ENCODE measurements around the gene DOCK6. TPM values are rescaled to one million over a fixed set of nuclear protein-coding genes. Genes with fewer than 3 reads are reported as not detected.

Gene DOCK6
- polyA plus RNA-seq, 3 donors: 49.6 to 69.8 (median 67.7) TPM

DNA sequence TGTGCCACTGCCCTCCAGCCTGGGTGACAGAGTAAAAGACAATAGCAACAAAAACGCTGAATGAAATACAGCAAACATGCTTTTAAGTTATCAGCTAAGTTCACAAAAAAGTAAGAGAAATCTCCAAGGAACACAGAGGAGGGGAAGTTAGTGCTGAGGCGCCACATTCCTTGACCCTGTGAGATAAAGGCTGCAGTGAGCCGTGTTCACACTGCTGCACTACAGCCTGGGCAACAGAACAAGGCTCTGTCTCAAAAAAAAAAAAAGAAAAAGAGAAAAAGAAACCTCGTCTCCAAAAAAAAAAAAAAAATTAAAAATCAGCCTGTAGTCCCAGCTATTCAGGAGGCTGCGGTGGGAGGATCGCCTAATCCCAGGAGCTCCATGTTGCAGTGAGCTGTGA is 16.3 kb upstream of the DOCK6 start:
- no peak for DNase-seq

DNA sequence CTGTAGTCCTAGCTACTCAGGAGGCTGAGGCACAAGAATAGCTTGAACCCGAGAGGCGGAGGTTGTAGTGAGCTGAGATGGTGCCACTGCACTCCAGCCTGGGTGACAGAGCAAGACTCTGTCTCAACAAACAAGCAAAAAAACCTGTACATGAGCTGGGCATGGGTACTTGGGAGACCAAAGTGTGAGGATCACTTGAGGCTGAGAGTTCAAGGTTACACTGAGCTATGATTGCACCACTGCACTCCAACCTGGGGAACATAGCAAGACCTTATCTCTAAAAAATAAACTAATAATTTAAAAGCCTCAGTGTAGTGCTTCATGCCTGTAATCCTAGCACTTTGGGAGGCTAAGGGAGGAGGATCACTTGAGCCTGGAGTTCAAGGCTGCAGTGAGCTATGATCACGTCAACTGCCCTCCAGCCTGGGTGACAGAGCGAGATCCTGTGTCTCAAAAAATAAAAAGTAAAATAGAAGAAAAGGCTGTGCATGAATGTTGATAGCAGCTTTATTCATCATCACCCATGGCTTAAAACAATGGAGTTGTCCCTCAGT is 12.3 kb upstream of the DOCK6 start:
- no peak for DNase-seq

DNA sequence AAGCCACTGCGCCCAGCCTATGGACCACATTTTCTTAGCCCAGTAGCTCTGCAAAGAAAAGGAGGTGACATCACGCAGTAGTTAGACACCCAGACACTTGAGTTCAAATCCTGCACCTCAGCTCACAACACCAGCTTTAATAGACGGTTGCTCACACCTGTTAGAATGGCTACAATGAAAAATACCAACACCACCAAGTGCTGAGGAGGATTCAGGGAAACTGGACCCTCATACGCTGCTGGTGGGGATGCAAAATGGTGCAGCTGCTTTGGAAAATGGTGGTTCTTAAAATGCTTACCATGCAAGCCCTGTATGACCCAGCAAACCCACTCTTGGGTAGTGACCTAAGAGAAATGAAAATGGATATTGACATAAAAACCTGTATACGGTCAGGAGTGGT is 11.7 kb upstream of the DOCK6 start:
- DNase-seq: no peak

DNA sequence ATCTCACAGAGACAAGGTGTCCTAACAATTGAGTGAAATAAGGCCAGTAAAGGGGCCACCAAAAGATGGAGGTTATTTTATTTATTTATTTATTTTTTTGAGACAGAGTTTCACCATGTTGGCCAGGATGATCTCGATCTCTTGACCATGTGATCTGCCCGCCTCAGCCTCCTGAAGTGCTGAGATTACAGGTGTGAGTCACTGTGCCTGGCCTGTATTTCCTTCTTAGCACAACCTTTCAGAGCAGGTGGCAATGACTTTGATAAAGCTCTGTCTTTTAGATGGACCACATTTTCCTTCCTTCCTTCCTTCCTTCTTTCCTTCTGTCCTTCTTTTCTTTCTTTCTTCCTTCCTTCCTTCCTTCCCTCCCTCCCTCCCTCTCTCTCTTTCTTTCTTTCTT is 11.0 kb upstream of the DOCK6 start:
- no peak for DNase-seq

DNA sequence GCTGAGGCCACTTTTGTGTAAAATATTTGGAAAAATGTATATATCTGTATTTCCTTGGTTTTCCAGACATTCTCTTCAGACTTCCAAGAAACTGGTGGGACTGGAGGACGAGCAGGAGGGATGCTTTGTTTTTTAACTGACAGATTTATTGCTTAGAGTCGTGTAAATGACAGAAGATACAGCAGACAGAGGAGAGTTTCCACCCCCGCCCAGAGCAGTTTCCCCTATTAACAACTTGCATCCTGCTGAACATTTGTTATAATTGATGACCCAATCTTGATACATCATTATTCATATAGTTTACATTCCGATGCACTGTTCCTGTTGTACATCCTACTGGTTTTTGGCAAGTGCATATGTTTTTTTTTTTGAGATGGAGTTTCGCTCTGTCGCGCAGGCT is 7.1 kb upstream of the DOCK6 start:
- no peak for DNase-seq

DNA sequence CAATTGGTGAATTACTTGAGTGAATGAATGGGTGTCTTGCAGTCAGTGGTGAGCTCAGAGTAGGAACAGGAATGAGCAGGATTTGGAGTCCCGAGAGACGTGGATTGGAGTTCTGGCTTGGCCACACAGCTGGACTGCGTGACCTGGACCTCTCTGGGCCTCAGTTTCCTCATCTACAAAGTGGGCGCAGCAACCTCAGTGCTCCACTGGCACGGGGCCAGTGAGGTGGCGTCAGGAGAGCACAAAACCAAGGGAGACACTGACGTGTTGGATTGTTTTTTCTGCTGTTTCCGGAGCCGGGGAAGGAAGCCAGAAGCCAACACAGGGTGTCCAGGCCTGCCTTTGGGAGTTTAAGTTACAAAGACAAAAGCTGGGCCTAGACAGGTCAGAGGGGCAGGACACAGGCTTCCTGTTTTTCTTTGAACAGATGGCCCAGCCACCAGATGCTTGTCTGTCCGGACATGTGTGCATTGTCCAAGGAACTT is 6.5 kb upstream of the DOCK6 start:
- DNase-seq: peak; percentile 79

DNA sequence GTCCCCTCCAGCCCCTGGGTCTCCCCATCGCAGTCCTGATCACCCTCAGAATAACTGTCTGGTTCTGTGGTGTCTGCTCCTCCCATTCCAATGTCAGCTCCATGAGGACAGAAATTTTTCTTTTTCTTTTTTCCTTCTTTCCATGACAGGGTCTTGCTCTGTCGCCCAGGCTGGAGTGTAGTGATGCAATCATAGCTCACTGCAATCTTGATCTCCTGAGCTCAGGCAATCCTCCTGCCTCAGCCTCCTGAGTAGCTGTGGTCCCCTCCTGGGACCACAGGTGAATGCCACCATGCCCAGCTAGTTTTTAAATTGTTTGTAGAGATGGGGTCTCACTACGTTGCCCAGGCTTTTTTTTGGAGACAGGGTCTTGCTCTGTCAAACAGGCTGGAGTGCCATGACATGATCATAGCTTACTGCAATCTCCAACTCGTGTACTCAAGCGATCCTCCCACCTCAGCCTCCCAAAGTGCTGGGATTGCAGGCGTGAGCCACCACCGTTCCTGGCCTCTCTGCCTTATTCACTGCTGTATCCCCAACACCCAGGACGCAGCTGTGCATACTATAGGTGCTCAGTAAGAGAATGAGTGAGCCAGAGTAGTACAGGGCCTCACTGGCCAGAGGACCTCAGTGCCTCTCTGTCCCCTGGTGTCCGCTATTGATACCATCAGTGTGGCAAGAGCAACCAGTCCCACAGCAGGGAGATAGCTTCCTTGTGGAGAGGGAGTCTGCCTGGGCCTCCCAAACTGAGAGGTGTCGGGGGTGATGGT is 5.2 kb upstream of the DOCK6 start:
- no peak for DNase-seq

DNA sequence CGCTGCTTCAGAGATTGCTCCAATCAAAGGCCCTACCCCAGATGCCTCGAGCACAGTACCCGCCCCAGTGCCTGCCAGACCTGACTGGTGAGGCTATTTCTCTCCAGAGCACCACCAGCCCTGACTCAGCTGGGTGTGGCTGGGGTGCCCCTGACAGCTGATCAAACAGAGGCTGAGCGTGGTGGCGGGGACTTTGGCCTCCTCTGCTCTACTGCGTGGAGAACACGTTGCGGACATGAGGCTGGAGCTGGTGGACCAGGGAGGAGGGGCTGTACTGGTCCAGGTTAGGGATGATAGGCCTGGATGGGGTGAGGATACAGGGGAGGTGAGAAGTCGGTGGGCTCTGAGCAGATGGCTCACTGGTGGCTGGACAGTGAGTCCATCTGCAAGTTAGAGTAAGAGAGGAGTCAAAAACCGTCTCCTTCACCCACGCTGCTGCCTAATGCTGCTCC is 3.5 kb upstream of the DOCK6 start:
- DNase-seq: no peak

DNA sequence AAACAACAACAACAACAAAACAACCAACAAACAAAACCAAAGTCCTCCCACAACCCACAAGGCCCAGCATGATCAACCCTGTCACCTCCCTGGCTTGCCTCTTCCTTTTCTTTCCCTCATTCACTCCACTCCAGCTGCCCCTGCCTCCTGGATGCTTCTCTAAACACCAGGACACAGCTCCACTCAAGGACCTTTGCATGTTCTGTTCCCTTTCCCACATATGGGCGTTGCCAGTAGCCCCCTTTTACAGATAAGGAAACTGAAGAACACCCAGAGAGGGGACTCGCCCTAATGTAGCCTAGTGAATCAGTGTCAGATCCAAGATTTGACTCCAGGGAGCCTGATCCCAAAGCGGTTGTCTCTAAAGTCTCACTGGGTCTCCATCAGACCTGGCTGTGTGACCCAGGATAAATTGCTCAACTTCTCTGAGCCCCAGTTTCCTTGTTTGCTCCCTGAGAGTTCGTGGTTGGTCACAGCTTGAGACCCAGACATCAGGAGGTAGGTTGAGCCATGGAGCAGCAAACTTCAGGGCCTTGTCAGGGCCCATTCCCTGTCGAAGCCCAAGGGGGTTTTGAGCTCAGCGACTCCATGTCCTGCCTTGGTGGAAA is 3.0 kb upstream of the DOCK6 start:
- DNase-seq: no peak

DNA sequence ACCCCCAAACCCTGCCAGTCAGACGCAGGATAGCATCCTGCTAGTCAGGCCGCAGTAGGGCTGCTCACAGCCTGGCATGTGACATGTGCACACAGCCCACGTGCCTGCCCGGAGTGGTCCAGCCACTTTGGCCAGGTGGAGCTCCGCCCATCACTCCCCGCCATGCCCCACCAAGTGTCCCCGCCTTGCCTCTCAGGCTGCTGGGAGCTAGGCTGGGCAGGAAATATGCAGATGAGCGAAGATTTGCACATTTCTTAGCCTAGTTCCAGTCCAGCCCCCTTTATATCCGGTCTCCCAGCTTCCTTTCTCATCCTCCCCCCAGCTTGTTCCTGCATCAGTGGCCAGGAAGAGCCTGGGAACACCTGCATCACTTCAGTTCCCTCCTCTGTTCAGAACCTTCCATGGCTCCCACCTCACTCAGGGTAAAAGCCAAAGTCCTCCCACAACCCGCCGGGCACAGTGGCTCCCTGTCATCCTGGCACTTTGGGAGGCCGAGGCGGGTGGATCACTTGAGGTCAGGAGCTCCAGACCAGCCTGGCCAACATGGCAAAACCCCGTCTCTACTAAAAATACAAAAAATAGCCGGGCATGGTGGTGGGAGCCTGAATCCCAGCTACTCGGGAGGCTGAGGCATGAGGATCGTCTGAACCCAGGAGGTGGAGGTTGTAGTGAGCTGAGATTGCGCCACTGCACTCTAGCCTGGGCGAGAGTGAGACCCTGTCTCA is 2.3 kb upstream of the DOCK6 start:
- peak; percentile 76 for DNase-seq

DNA sequence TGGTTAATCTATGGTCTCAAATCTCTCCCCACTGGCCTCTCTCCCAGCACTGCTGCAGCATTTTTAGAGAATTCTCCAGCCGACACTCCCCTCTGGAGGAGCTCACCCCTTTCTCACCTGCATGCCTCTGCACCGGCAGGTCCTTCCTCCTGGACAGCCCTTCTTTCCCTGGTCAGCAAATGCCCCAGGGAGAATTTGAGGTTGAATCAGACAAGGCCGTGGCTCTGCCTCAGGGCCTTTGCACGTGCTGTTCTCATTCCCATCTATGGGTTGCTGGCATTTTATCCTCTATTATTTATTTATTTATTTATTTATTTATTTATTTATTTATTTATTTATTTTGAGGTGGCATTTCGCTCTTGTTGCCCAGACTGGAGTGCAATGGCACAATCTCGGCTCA is 1.4 kb upstream of the DOCK6 start:
- no peak for DNase-seq

DNA sequence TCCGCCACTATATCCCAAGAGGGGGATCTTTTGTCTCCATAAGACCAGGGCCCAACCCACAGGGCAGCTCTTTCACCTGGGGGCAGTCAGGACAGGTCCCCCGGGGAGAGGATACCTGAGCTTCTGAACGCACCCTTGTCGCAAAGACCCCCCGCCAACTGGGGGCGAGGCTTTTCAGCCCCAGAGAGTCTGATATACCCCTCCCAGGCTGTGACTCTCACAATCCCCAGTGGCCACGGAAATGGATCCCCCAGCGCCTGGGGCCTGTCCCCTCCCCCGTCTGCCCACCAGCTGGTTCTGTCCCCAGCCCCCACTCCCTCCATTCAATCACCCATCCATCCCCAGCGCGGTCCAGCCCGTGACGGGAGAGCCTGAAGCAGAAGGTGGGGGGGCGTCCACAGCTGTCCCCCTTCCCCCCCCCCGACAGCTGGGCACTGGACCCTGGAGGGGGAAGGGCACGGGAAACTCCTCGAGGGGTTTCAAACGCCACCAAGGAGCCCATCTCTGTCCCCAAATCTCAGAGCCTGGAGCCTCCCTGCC is 823 bp downstream of the DOCK6 start:
- DNase-seq: peak; percentile 38

DNA sequence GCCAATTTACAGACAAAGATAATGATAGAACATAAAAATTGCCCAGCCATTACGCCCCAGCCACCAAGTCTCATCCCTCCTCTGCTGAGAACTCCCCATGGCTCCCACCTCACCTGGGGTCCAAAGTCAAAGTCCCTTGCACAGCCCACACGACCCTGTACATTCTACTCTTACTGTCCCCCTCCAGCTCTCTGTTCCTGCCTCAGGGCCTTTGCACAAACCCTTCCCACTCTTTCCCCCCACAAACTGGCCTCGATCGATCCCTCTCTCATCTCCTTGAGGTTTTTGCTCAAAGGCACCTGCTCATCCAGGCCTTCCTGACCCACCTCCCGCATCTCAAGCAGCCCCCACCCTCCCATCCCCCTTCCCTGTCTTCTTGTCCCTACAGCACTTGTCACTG is 1.3 kb downstream of the DOCK6 start:
- no peak for DNase-seq

DNA sequence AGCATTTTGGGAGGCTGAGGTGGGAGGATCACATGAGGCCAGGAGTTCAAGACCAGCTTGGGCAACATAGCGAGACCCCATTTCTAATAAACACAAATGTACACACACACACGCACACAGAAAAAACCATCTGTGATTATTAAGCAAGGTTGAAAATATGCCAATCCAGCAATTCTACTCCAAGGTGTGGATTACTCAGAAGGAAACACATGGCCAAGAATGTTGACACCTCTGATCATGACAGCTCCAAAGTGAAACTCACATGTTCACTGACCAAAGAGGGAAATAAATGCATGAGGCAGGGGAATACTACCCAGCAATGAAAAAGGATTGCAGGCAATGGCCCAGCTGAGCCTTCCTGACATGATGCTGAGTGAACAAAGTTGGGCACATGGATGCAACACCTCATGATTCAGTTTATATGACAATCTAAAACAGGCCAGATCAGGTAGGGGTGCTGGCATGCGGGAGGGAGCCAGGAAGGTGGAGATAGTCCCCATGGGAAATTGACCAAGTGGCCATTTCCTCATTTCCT is 4.4 kb downstream of the DOCK6 start:
- no peak for DNase-seq

DNA sequence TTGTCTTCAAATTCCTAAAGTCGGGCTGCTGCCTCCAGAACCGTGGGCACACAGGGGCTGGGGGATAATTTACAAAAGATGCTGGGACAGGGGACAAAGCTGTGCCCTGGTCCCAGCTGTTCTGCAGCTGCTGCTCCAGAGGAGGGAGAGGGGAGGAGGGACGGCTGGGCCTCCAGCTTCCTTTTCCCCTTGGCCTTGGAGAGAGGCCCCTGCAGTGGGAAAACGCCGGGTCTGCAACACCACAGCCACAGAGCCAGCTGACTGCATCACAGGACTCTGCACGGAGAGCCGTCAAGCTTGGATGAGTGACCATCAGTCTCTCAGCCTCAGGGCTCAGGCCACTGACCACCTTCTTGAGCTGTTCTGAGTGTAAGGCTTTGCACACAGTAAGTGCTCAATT is 6.1 kb downstream of the DOCK6 start:
- peak; percentile 72 for DNase-seq

DNA sequence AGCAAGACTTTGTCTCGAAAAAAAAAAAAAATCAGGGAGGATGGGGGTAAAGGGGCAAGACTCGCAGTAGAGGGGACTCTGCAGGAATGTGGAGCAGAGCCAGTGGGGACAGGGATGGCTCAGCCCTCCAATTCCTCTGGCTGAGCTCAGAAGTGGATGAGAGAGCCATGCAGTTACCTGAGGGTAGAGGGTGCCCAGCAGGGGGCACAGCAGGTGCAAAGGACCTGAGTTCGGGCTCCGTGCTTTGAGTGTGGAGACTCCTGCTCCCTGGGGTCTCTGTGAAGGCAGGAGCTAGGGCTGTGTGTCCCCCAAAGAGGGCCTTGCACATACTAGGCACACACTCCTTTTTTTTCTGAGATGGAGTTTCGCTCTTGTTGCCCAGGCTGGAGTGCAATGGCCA is 7.7 kb downstream of the DOCK6 start:
- no peak for DNase-seq

DNA sequence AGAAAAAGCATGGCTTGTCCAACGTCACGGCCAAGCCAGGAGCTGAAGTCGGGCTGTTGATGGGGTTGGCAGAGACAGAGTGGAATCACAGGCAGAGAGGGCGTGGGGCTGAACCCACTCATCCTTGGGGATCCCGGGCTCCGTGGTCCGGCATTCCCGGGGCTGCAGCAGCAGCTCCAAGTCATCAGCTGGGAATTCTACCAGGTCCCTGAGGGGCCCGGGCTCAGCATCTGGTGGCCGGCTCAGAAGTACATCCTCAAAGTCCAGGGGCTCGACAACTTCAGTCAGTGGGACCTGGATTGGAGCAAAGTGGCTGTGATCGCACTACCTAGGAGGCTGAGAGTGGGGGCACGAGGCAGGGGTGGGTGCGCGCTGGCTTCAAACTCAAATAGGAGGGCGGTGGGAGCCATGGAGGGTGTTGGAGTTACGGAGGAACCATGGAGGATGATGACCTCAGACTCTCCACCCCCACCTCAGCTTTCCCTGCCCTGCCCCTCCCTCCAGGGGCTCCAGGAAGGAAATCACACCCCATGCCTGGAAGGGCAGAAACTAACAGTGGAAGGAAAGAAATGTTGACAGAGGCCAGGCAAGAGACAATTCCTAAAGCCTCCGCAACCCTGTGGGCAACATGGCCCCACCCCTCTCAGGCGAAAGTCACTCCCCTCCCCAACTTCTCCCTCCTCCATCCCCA is 9.5 kb downstream of the DOCK6 start:
- DNase-seq: no peak

DNA sequence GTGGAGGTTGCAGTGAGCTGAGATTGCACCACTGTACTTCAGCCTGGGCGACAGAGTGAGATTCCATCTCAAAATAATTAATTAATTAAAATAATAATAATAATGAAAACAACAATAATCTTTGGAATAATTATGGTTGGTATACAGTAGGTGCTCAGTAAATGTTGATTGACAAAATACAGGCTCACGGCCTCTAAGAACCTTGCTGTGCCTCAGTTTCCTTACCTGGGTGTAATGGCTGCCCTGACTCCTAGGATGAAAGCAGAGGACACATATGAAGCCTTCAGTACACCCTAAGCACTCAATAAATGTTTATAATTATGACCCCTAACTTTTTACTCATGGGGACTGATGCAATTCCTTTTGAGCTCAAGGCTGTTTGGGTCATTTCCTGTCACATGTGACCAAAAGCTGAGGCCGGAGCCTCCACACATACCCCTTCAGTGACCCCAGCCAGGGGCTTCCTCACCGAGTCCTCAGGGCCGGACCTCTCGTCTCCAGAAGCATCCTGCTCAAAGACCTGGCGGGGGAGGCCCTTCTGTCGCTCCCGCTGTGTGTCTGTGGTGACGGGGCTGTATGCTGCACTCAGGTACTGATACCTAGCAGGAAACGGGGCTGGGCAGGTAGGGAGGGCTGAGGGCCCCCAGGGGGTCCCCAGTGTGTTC is 10.5 kb downstream of the DOCK6 start:
- DNase-seq: no peak

DNA sequence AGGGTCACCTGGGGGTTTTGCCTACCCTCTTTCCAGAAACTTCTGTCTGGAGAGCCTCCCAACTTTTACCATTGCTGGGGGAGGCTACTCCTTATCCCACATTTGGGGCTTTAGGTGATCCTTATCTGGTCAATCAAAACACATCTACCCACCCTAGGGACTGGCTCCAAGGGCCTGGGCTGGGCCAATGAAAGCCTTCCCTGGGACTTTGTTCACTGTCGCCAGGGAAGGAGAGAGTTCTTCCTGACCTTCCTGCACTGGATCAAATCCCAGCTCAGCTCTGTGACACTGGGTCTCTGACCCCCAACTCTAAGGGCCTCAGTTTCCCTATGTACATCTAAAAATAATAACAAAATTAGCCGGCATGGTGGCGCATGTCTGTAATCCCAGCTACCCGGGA is 11.1 kb downstream of the DOCK6 start:
- no peak for DNase-seq

DNA sequence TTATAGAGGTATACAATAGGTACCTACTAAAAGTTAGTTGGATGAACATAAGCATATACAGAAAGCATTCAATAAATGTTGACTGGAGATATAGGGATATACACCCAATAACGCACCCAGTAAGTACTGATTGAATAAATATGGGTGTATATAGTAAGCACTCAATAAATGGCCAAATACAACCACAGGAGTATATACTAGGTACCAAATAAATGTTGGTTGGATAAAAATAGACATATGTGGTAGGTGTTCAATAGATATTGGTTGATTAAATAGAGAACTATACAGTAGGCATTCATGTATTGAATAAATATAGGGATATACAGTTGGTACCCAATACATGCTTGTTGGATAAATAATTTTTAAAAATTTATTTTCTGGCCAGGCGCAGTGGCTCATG is 13.5 kb downstream of the DOCK6 start:
- no peak for DNase-seq

DNA sequence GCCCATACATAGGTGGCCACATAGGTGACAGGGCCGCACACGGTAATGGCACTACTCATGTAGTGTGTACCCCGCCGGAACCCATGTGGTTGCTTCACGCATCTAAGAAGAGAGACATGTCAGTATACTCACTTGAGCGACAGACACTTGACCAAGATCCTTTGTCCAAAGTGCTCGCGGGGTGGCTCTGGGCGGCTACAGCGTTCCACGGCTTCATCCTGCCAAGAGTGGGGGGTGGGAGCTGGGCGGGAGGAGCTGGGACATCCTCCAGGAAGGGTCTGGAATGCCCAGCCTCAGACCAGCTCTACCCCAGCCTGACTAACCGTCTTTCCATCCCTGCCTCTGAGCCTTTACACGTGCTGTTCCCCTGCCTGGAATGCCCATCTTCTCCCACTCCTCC is 14.4 kb downstream of the DOCK6 start:
- no peak for DNase-seq

All from renal pelvis (tissue), 4 donors.